GM12878 (cell line): ENCODE data around the gene PKMYT1. TPM values are rescaled to one million over a fixed set of nuclear protein-coding genes. Genes with fewer than 3 reads are reported as not detected.

Source experiments
- ATAC-seq: fragments of 200-7000 bp; cut with Tn5 transposase; 3 replicates; pipeline ENCODE4 v1.9.1; 2020; ENCODE audit warnings: mild to moderate bottlenecking, moderate library complexity
- BruUV-seq: library from RNA; stranded (reverse); fragments of 400-500 nt; replicated peaks from 2 replicates; lab custom pipeline; 2021; lab: Mats Ljungman, UMichigan
- CTCF ChIA-PET: fragments of 300-600 bp; sonication (Branson Sonifier 250); formaldehyde crosslinking; extraction: SDS; loops from one replicate; lab custom pipeline; 2021; ENCODE audit warnings: inconsistent platforms; lab: Yijun Ruan, JAX
- POLR2A ChIA-PET: fragments of 350-600 bp; formaldehyde crosslinking; extraction: SDS; loops from one replicate; lab custom pipeline; 2021; ENCODE audit warnings: inconsistent platforms; lab: Charles Lee
- RAD21 ChIA-PET: fragments of 300-600 bp; sonication (Branson Sonifier 250); formaldehyde crosslinking; loops from one replicate; lab custom pipeline; 2023; ENCODE audit warnings: antibody characterized with exemption; ENCODE audit not compliant: unreplicated experiment; lab: Charles Lee
- SMC1A ChIA-PET: fragments of 300-600 bp; sonication (Branson Sonifier 250); formaldehyde crosslinking; loops from one replicate; lab custom pipeline; 2023; ENCODE audit not compliant: unreplicated experiment, uncharacterized antibody; lab: Charles Lee
- DNase-seq: peaks from one replicate; pipeline ENCODE4 v3.0.0-alpha.2; 2011; ENCODE audit warnings: low read depth, low spot score
- FAIRE-seq: peaks from 3 replicates; lab custom pipeline; 2011; peaks lifted over from hg19 to GRCh38; lab: Jason Lieb, UNC
- H2AFZ ChIP-seq: 2 replicates; pipeline ENCODE4 v1.6.0; 2011; ENCODE audit warnings: low read depth, low read length, control low read depth; ENCODE audit not compliant: control insufficient read depth
- H3K27ac ChIP-seq: 2 replicates; pipeline ENCODE4 v1.5.1; 2011; ENCODE audit warnings: control low read depth; ENCODE audit not compliant: control insufficient read depth, insufficient read depth
- H3K27me3 ChIP-seq, 2 experiments: replicated peaks in 1 of 2; 2 replicates each; pipeline versions ENCODE4 v1.6.0 to v1.6.1; 2011; ENCODE audit warnings: low read length in 1 of 2; ENCODE audit not compliant: control insufficient read depth in 2 of 2, insufficient read depth in 2 of 2
- H3K36me3 ChIP-seq, 2 experiments: 2 replicates each; pipeline ENCODE4 v1.5.1; 2011; ENCODE audit warnings: low read length in 1 of 2; ENCODE audit not compliant: control insufficient read depth in 2 of 2, insufficient read depth in 2 of 2
- H3K4me1 ChIP-seq: 2 replicates; pipeline ENCODE4 v1.6.1; 2011; ENCODE audit warnings: mild to moderate bottlenecking, low read length, moderate library complexity, mixed read lengths; ENCODE audit not compliant: control insufficient read depth, insufficient read depth
- H3K4me2 ChIP-seq: 2 replicates; pipeline ENCODE4 v1.6.0; 2011; ENCODE audit warnings: control low read depth; ENCODE audit not compliant: control insufficient read depth, insufficient read depth
- H3K4me3 ChIP-seq: fragments of 200-600 bp; sonication (generic); 2 replicates; pipeline ENCODE4 v1.5.1; 2016
- H3K79me2 ChIP-seq: 2 replicates; pipeline ENCODE4 v1.6.0; 2011; ENCODE audit warnings: low read length; ENCODE audit not compliant: control insufficient read depth, insufficient read depth
- H3K9ac ChIP-seq: 2 replicates; pipeline ENCODE4 v1.8.0; 2011; ENCODE audit warnings: low read length, control low read depth, mixed read lengths; ENCODE audit not compliant: control insufficient read depth, insufficient read depth
- H3K9me3 ChIP-seq: replicated peaks from 3 replicates; pipeline ENCODE4 v1.5.1; 2011; ENCODE audit warnings: mild to moderate bottlenecking, low read length; ENCODE audit not compliant: control insufficient read depth, insufficient read depth
- H4K20me1 ChIP-seq: 2 replicates; pipeline ENCODE4 v1.6.0; 2011; ENCODE audit not compliant: control insufficient read depth, insufficient read depth
- ASH2L ChIP-seq: fragments of 300-600, 200-600 bp; sonication (generic); IDR thresholded peaks from 2 replicates; pipeline ENCODE4 v1.6.1; 2017; ENCODE audit warnings: low read depth, mild to moderate bottlenecking, borderline replicate concordance
- CUX1 ChIP-seq: IDR thresholded peaks from 2 replicates; pipeline ENCODE4 v1.6.1; 2012; ENCODE audit warnings: improper control_type of control experiment, low read depth, low read length; ENCODE audit not compliant: insufficient replicate concordance
- E2F8 ChIP-seq: fragments of 450-650 bp; IDR thresholded peaks from 2 replicates; pipeline ENCODE4 v1.6.1; 2018; ENCODE audit warnings: mild to moderate bottlenecking, low read depth, moderate library complexity; ENCODE audit not compliant: partially characterized antibody
- HDAC2 ChIP-seq: fragments of 200-600 bp; sonication (generic); IDR thresholded peaks from 2 replicates; pipeline ENCODE4 v1.6.1; 2017
- MXI1 ChIP-seq: fragments of 150-350 bp; IDR thresholded peaks from 2 replicates; pipeline ENCODE4 v1.6.1; 2011; ENCODE audit warnings: low read depth, mild to moderate bottlenecking, inconsistent platforms, low read length, improper control_type of control experiment
- NBN ChIP-seq: fragments of 450-650 bp; IDR thresholded peaks from 2 replicates; pipeline ENCODE4 v1.6.1; 2016
- RBBP5 ChIP-seq: fragments of 200-600 bp; sonication (generic); conservative IDR thresholded peaks from 2 replicates; pipeline ENCODE4 v1.6.1; 2016
- RELA ChIP-seq: fragments of 450-650 bp; IDR thresholded peaks from 2 replicates; pipeline ENCODE4 v1.8.0; 2014; ENCODE audit warnings: borderline replicate concordance; ENCODE audit not compliant: partially characterized antibody
- SMAD5 ChIP-seq: IDR thresholded peaks from 2 replicates; pipeline ENCODE4 v1.6.1; 2016; ENCODE audit warnings: antibody characterized with exemption, low read depth
- SREBF1 ChIP-seq: IDR thresholded peaks from 2 replicates; pipeline ENCODE4 v1.6.1; 2012; ENCODE audit warnings: mild to moderate bottlenecking, low read length
- TAF1 ChIP-seq: IDR thresholded peaks from 2 replicates; pipeline ENCODE4 v1.6.1; 2011; ENCODE audit warnings: mild to moderate bottlenecking, low read depth, low read length, borderline replicate concordance
- ZZZ3 ChIP-seq: IDR thresholded peaks from 2 replicates; pipeline ENCODE4 v1.6.1; 2011; ENCODE audit warnings: low read depth; ENCODE audit not compliant: control insufficient read depth, insufficient read length
- WGBS: methylation state at CpG from one replicate; pipeline ENCODE4 v1.1.6; 2016; ENCODE audit warnings: low lambda C conversion rate; ENCODE audit not compliant: insufficient replicate concordance, insufficient coverage; ENCODE audit errors: missing lambda C conversion rate; 5-methylcytosine and 5-hydroxymethylcytosine counted together
- in situ Hi-C: fragments of 300-500 bp; cut with MboI; formaldehyde crosslinking; loops from 9 replicates; pipeline ENCODE4 v1.14.3; 2018; ENCODE audit warnings: mixed read lengths
- intact Hi-C: fragments of 100-400 bp; cut with micrococcal nuclease; formaldehyde crosslinking; loops from one replicate; pipeline ENCODE4 v1.14.2; 2022; ENCODE audit not compliant: unreplicated experiment
- polyA plus RNA-seq, 11 experiments: library from polyadenylated mRNA; depleted of rRNA in 4 of 11; unstranded in 6 of 11; stranded (reverse) in 5 of 11; fragments of >200 nt; fragmentation: Nextera tagmentation in 4 of 11; fragmentation: Illumina TruSeq in 1 of 11; extraction: Ambion mirVana in 4 of 11; extraction: Trizol in 1 of 11; gene quantifications; 1 replicate in 1 of 11; 2 replicates in 10 of 11; pipeline versions ENCODE4 v1.2.1 to v1.2.3, GENCODE V29; 2011 to 2016; ENCODE audit warnings: inconsistent platforms in 2 of 11, missing spikeins in 2 of 11, low read depth in 1 of 11
- total RNA-seq, 4 experiments: library from RNA; depleted of rRNA in 3 of 4; stranded (reverse); fragments of >200 nt in 3 of 4; fragmentation: Illumina TruSeq in 1 of 4; extraction: Trizol in 1 of 4; gene quantifications; 2 replicates each; pipeline versions ENCODE4 v1.2.1 to v1.2.3, GENCODE V29; 2013 to 2021

PKMYT1 gene
- total and polyA plus RNA-seq, 10 of the 15 experiments (the other 5 are each of a cell fraction or from before 2014, with no cell fraction given), result 4.6 to 101 (median 29.9) TPM

GRCh38 chr16:2937170-2937569 is 43.1 kb downstream of the PKMYT1 start (continued):
- no peak for TF ChIP-seq CUX1
- TF ChIP-seq TAF1, result no peak
- no peak for TF ChIP-seq SMAD5

- H3K9ac ChIP-seq, result no peak overlapping the region
- no peak for ATAC-seq
- ChIA-PET POLR2A (no interaction called here), CTCF (no interaction called here), RAD21 (no interaction called here), SMC1A (no interaction called here)
- H3K79me2 ChIP-seq, result no peaks in the 10 kb centered on the region
- H3K27me3 ChIP-seq, result no peaks in the 10 kb centered on the region
- H3K9me3 ChIP-seq, result no peaks in the 10 kb centered on the region
- intact Hi-C loops (no loop called here), in situ Hi-C loops (no loop called here)
- peaks cover 4% of the 10 kb centered on the region; the same call in 1 of the 2 replicates for H3K4me1 ChIP-seq
- H3K4me2 ChIP-seq, result no peak overlapping the region
- no TSS peak for BruUV-seq
- no peak for DNase-seq
- no peak overlapping the region for H2AFZ ChIP-seq
- H3K4me3 ChIP-seq, result no peak overlapping the region
- no peak overlapping the region for H3K27ac ChIP-seq
- WGBS, result 81% methylated on average over 18 of the region's 22 CpGs
- no peak for FAIRE-seq
- H3K36me3 ChIP-seq, result peaks cover 10 to 16% of the 10 kb centered on the region in 2 experiments; a peak in 3 of 4 replicates
- H4K20me1 ChIP-seq, result no peaks in the 10 kb centered on the region
- TF ChIP-seq SREBF1, result no peak
- no peak for TF ChIP-seq ZZZ3
- TF ChIP-seq RBBP5, result no peak
- TF ChIP-seq MXI1, result no peak
- no peak for TF ChIP-seq RELA
- no peak for TF ChIP-seq NBN
- TF ChIP-seq ASH2L, result no peak
- no peak for TF ChIP-seq HDAC2
- TF ChIP-seq E2F8, result no peak
Observed at GRCh38 chr16:2936436-2937011, 43.7 kb downstream of the PKMYT1 start.
